HG02938 (cell line): Measurements from ENCODE around the gene ODF2.
"Not testable (repeated sequence)": the region's sequence is repeated elsewhere in the genome, so short reads cannot be mapped to it uniquely, and the experiment has no call there.

Source experiments
- ATAC-seq: cut with Tn5 transposase; IDR thresholded peaks from one replicate; pipeline ENCODE4 v1.9.1; 2021; ENCODE audit warnings: mild to moderate bottlenecking, moderate library complexity; ENCODE audit not compliant: unreplicated experiment

ODF2 gene

DNA sequence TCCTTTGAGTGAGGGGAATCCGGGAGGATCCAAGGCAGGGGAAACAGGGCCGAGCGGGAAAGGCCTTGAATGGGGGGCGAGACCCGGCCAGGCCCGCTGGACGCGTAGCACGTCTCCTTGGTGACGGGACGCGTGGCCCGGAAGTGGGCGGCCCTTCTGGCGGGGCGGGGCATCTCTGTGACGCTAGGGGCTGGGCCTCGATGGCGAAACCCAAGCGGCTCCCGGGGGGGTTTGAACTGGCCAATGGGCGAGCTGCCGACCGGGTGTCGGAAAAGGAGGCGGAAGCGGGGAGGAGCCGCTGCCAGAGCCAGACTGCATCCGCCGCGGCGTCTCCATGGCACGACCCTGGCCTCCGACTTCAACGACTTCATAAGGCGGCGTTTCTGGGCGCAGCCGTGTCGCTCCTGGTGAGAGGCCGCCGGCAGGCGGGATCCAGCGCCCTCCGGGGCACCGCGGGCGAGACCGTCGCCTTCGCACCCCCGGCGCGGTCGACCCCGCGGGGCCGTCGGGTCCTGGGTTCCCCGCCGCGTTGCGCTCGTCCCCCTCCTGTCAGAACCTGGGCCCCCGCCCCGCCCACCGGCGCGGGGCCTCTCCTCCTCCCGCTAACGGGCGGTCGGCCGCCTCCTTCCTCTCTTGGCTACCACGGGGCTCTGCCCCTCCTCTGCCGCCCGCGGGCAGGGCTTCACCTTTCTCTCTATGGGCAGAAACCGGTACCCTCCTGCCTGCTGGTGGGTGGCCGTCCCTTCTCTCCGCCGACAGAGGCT is at the start of gene ODF2:
ODF2 (plus strand) TSS at position 158 of the 764 bp plus-strand sequence; CDS start at position 244, 86 bp downstream.
- ATAC-seq = peak; percentile 79

DNA sequence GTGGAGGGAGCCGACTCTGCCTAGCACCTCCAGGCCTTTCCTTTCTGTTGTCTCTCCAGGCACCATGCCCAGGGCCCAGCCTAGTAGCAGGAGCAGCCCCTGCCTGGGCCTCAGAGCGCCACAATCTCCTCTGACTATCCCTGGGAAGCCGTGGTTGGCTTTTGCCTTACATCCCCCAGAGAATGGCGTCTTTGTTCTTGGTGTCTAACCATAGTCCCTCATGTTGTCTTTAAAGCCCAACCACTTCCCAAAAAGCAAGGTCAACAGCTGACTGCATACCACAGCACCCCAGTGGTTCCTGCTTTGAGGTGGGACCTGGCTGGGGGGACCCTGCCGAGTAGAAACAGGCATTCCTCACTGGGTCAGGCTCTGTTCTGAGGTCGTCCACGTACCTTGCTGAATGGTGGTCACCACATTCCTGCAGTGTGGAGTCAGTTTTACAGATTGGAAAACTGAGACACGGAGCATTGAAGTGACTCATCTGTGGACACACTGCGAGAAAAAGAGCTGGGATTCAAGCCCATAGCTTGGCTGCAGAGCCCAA is 48.9 kb upstream of the ODF2 start:
- no peak for ATAC-seq

DNA sequence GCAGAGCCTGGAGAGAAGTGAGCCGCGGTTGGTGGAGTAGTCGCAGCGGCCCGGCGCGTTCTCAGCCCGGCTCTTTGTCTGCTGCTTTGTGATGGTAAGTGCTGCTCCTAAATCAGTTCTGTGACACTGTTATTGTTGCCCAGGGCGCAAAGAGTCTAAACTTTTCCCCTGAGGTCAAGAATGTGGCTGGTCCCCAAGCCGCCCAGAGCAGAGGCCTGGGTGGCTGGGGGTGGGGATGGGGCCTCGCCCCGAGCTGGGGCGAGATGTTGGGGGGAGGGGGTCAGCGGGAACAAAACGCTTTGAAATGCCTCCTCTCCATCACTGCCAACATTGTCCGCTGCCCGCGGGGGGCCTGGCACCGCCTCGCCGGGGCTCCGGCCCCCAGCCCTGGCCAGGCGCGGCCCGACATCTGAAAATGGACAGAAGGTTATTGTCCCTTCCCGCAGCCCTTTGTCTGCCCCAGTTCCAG is 46.8 kb upstream of the ODF2 start:
- ATAC-seq = no peak

DNA sequence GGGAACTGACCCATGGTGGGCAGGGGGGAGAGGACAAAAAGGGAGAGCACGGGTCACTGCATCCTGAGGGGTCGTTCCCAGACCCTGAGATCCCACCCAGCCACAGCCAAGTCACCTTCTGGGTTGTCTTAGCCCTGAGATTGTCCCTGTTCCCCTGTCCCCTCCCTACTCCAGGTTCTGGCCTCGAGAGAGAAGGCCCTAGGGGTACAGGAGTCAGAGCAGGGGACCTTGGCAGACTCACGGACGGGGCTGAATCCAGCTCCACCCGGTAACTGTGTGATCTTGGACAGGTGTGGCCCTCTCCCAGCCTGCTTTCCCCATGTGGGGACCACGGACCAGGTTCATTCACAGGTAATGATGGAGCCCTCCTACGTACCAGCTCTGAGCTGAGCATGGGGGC is 46.4 kb upstream of the ODF2 start:
- ATAC-seq = no peak

DNA sequence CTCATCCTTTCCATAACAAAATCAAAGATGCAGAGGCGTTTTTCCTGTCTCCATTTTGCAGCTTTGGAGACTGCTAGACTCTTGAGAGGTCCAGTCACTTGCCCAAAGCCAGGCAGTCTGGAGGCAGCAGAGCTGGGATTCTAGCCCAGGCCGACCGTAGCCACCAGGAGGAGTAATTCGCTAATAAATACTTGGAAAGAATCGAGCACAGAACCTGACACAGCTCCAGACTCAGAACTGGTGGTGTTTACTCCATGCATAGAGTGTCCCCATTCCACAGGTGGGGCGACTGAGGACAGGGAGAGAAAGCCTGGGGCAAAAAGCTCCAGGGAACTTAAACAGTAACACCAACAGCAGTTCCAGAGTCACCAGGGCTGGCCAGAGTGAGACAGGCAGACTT is 45.8 kb upstream of the ODF2 start:
- no peak for ATAC-seq

DNA sequence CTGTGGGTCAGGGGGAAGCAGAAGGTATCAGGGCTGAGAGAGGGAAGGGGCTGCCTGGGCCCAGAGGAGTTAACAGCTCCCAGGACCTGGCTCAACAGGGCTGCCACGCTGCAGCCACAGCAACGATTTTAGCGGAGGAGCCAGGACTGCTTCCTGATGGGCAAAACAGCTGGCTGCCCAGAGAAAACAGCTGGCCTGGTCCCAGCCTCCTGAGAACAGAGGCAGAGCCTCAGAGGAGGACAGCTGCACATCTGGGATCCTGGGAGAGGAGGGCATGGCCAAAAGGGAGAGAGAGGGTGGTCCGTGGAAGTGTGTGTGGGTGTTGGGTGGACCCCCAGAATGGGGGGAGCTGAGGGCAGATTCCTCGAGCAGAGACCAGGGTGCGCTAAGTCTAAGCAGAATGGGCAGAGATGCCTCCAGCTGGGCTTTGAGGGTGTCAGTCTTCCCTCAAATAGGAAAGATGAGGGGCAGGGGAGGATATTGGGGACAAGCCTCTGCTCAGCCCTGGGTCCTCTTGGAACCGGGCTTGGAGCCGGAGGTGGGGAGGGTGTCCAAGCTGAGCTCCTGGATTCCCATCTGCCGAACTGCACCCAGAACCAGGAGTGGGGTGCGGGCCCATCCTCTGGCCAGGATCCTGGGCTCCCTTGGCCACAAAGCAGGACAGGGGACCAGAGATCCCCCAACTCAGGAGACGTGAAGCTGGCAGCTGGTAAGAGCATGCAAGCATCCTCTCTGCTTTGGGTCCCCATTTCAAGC is 44.3 kb upstream of the ODF2 start:
- ATAC-seq = no peak

DNA sequence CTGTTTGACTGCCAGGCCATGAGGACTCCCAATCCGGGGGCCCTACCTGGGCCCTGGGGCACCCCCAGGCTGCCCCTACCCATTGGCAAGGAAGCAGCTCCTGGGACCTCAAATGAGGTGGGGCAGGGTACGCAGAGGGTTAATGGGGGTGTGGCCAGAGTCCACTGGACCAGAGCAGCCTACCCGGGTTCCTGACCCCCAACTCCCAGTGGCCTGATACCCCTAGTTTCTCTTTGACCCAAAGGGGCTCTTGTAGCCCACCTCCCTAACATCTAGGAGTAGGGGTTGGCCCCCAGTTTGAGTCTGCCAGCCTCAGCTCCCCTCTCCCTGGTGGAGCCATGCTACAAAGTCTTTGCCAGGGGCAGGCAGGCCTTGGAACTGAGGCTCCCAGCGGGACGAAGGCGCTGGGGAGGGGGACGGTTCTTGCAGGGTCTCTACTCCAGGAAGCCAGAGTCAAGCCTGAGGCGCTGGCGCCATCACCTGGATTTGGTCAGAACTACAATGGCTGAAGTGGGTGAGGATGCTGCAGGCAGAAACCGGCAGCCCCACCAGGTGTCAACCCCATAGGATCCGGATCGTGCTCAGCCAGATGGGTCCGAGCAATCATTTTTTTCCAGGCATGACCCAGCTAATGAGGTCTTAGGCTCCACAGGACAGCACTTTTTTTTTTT is 43.6 kb upstream of the ODF2 start:
- ATAC-seq = no peak

DNA sequence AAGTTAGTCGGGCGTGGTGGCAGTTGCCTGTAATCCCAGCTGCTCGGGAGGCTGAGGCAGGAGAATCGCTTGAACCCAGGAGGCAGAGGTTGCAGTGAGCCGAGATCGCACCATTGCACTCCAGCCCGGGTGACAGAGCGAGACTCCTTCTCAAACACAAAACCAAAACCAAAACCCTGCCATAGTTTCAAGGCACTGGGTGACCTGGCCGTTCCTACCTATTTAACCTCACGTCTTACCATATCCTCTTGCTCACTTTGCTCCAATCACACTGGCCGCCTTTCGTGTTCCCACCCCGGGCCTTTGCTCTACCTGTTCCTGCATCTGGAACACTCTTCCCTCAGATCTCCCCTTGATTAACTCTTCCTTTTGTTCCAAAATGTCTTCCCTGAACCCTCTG is 42.1 kb upstream of the ODF2 start:
- not testable (repeated sequence) for ATAC-seq

DNA sequence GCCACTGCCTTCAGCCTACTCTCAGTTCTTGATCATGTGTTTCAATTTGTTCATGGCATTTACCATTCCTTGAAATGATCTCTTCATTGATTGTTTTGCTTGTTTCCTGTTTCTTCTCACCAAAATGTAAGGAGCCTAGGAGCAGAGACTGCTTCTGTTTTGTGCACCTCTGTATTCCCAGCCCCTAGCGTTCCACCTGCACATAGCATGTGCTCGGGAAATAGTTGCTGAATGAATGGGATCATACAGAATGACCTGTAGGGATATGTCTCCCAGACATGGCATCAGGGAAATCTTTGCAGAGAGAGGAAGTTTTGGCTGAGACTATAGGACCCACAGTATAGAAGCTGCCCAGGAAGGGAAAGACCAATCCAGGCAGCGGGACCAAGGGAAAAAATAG is 41.3 kb upstream of the ODF2 start:
- ATAC-seq = no peak

DNA sequence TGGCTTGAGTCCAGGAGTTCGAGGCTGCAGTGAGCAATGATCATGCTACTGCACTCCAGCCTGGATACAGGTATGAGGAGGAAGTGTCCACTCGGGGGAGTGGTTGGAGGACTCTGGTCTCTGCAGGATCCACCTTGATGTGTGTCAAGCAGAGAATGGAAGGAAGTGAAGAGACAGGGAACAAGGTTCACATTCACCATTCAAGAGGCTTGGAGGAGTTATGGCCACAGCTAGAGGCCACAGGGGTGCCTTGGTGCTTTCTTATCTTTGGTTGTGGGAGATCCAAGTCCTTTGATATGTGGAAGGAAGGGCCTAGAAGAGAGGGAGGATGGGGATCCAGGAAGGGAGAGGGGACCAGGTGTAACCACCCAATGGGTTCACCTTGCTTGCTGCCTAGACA is 40.5 kb upstream of the ODF2 start:
- no peak for ATAC-seq

DNA sequence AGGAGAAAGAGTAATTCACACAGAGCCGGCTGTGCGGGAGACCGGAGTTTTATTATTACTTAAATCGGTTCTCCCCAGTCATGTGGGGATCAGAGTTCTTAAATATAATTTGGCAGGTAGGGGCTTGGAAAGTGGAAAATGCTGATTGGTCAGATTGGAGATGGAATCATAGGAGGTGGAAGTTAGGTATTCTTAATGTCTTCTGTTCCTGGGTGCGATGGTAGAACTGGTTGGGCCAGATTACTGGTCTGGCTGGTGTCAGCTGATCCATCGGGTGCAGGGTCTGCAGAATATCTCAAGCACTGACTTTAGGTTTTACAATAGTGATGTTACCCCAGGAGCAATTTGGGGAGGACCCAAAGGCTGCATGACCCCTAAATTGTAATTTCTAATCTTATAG is 39.8 kb upstream of the ODF2 start:
- no peak for ATAC-seq

DNA sequence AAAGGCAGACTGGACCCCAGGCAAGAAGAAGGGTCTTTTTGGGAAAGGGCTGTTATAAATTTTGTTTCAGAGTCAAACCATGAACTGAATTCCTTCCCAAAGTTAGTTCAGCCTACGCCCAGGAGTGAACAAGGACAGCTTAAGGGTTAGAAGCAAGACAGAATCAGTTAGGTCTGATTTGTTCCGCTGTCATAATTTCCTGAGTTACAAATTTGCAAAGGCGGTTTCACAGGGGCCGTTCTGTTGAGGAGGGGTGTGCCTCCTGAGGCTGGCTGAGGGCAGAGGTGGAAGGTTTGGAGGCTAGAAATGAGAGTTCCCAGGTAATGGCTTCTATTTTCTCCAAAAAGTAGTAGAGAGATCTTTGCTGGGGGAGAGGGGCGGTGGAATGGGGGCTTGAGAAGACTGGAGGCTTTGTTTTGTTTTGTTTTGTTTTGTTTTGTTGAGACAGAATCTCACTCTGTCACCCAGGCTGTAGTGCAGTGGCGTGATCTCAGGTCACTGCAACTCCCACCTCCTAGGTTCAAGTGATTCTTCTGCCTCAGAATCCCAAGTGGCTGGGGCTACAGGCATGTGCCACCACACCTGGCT is 39.3 kb upstream of the ODF2 start:
- ATAC-seq = no peak

DNA sequence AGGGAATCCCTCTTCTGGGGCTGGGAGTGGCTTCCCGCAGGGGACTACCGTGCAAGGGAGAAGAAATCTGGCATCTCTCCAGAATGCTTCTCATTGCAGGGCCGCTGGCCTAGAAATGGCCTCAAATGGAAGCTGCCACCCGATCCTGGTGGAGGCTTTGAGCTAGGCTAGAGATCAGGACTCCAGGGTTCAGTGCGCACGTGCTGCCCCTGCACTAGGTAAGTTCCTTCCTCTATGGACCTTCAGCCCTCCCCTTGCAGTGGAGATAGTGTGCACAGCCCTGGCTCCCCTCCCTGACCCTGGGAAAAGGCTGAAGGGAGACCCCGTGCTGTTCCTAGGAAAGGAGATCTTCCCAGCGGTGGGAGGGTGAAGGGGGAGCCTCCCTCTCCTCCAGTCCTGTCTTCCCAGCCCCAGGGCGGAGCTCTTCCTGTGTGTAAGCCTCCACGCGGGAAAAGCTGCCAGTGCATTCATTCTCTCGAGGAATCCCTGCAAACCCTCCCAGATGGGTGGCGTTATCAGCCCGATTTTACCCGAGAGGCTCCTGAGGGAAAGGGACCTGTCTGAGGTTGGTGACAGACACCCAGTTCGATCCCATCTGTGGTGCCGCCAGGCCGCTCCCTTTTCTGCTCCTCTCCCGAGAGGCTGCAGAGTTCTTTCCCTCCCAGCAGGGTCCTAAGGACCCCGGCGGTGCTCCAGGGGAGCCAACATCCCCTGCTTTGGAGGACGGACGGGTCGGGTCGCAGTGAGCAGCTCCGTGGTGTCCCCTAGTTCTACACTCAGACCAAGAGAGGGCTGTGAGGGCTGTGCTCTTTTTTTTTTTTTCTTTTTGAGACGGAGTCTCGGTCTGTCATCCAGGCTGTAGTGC is 36.5 kb upstream of the ODF2 start:
- ATAC-seq = no peak

DNA sequence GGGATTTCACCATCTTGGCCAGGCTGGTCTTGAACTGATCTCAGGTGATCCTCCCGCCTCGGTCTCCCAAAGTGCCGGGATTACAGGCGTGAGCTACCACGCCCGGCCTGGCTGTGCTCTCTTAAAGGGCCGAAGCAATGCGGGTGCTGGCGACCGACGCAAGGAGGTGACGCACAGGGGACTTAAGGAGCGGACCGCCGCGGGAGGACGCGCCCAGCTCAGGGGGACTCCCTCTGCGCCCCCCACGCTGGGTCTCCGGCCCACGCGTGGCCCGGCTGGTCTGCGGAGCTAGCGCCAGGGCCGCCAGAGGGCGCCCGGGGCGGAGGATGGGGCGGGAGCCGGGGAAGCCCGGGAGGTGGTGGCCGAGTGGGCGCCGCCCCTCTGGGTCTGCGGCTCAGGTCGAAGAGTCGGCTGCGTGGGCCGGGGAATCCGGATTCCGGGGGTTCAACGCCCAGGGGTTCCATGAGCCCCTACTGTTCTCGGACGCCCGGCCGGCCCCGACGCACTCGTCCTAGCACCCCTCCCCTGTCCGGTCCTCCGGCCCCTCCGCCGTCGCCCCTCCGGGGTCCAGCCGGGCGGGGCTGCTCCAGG is 35.7 kb upstream of the ODF2 start:
- ATAC-seq = peak; percentile 54

DNA sequence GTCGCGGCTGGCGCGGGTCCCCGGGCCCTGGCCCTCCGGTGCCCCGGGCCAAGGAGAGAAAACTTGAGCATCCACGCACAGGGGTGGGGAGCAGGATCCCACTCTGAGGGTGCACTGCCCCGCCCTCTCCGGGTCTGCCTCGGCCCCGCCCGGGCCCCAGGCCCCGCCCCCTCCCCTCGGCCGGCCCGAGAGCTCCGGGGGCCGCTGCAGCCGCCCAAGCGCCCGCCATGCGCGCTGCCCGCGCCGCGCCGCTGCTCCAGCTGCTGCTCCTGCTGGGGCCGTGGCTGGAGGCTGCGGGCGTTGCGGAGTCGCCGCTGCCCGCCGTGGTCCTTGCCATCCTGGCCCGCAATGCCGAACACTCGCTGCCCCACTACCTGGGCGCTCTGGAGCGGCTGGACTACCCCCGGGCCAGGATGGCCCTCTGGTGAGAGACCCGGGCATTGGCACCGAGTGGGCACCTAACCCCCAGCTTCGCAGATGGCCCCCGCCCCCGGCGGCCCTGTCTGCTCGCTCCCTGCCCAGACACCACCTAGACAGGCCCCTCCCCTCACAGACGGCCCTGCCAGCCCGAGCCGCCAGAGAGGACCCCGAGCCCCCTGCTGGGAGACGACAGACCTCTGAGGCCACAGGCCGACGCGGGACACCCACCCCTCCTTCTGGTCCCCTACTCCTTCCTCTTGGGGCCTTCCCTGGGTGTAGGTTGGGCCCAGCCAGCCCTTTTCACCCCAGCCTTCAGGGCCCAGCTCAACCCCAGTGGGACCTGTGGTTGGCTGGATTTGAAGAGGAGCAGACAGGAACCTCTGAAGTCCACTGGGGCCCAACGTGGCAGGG is 34.9 kb upstream of the ODF2 start, which contains the start of gene CERCAM:
CERCAM (plus strand) TSS at position 207 of the 831 bp plus-strand sequence; CDS start at position 228, 21 bp downstream.
- ATAC-seq = peak; percentile 68

DNA sequence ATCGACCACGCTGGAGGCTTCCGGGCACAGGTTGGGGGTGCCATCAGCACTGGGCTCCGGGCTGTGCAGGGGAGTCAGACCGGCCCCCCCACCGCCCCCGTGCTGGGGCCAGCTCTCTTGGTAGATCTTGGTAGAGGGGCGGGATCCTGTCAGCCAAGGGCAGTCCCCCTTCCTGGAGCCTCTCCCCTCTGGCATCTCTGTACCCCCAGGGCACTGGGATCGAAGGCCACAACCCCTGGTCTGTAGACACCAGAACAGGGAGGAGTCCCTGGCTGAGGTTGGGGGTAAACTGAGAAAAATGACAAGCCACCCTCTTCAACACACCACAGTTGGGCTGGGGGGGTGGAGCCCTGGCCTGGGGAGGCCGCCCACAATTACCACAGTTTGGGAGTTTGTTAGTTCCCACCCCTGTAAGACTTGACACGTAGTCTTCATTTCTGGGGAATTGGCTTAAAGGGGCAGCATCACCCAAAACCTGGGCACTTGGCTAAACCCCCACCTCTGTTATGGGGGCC is 34.3 kb upstream of the ODF2 start:
- no peak for ATAC-seq

DNA sequence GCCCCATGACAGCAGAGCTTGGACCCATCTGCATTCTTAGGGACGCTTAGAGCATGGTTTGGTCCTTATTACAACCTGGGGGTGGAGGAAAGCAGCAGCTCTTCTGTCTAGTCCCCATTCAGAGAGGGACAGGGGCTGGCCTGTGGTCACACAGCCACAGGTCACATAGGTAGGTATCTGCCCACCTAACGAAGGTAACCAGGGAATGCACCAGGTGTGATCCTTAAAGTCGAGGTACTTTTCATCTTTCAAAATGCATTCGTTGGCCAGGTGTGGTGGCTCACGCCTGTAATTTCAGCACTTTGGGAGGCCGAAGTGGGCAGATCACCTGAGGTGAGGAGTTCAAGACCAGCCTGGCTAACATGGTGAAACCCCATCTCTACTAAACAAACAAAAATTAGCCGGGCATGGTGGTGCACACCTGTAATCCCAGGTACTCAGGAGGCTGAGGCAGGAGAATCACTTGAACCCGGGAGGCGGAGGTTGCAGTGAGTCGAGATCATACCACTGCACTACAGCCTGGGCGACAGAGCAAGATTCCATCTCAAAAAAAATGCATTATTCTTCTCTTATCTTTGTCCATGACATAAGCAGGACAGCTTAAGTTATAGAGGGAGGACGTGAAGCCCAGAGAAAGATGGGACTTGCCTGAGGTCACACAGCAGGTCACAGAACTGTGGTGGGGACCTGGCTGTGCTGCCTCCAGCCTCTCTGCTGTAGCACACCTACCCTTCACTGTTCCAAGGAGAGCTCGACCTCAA is 33.6 kb upstream of the ODF2 start:
- ATAC-seq = not testable (repeated sequence)

DNA sequence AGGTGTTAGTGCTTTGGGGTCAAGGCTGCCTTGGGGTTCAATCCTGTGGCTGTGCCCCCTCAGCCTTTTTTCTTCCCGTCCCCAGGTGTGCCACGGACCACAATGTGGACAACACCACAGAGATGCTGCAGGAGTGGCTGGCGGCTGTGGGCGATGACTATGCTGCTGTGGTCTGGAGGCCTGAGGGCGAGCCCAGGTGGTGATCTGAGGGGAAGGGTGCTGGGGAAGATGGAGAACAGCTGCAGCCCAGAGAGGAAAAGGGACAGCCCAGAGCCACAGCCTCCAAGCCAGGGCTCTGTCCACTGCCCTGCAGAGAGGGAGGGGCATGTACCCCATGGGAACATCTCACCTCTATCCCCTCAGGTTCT is 33.0 kb upstream of the ODF2 start:
- no peak for ATAC-seq
